Dedifferentiated amniotic fluid mesenchymal stem cell (primary cell): ENCODE measurements around the gene BRSK1.

Source experiments
- DNase-seq: peaks from one replicate; pipeline ENCODE4 v3.0.0-alpha.2; 2016; ENCODE audit errors: extremely low spot score

BRSK1 gene

DNA sequence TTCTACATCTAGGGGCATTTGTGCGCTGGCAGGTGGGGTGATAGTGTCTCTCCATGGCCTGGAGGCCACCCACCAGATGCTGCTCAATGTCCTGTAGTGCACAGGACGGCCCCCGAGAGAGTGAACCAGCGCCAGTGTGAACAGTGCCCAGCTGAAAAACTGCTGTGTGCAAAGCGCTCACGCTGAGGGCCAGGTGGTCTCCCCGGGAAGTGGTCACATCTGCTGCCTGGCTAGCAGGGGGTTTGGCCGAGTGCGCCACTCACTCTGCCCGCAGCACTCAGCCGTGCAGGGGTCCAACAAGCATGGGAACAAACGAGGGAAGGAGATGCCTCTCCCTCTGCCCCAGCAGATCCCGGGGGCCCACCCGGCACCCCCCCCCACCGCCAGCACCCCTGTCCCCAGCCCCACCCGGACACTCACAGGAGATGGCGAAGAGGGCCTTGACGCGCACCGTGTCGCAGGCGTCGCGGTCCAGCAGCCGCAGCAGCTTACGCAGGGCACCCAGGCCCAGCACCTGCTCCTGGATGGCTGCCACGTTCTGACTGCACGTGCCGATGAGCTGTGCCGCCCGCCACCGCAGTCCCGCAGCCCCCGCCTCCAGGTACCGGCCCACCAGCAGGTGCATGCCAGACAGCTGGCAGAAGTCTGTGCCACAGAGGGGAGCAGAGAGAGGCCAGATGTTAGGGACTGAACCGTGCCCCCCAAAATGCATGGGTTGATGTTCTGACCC, 9.7 kb upstream of the BRSK1 start:
- DNase-seq, result no peak

GRCh38 chr19:55275851-55276719, 7.7 kb upstream of the BRSK1 start:
- DNase-seq, result no peak

DNA sequence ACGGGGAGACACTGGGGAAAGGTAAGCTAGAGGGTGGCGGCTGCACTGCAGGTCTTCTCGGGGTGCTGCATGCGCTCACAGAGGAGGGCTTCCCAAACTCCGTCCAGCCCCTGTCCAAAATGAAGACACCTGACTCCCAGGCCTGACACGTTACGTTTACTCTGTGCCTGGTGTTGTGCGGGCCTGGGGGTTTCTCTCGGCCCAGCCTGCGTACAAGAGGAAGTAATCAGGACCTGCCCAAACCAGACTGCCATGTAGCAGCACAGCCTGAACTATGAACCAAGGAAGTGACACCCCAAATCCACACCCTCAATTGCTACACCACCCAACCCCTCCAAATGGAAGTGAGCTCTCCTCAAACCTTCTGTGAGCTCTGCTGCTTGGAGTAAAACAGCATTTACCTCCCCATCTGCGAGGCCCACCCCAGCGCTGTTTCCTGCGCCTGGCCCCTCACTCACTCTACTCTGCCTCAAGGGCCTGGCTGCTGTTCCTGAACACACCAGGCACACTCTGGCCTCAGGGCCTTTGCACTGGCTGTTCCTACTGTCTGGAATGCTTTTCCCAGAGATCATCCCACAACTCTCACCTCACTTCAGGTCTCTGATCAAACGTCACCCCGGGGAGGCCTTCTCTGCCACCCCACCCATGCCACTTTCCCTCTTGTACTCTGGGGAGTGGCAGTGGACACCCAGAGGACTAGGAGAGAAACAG, 6.9 kb upstream of the BRSK1 start:
- no peak for DNase-seq

GRCh38 chr19:55277494-55277893, 6.3 kb upstream of the BRSK1 start:
- DNase-seq, result no peak

DNA sequence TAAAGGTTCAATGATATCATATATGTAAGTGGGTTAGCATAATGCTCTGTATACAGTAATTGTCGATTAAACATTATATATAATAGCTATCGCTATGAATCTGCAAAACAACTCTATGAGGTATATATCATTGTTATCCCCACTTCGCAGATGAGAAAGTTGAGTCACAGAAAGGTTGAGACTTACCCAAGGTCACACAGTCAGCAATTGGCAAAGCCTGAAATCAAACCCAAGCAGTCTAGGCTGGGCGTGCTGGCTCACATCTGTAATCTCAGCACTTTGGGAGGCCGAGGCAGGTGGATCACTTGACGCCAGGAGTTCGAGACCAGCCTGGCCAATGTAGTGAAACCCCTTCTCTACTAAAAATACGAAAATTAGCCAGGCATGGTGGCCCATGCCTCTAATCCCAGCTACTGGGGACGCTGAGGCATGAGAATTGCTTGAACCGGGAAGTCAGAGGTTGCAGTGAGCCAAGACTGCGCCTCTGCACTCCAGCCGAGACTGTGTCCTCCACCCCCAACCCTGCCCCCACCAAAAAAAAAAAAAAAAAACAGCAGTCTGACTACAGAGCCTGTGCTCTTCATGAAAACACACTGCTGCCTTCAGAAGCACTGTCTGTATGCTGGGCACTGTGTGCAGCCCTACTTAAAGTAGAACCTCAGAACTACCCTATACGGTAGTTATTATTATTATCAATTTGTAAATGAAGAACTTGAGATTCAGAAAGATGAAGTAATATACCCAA, 5.2 kb upstream of the BRSK1 start:
- DNase-seq, result no peak

DNA sequence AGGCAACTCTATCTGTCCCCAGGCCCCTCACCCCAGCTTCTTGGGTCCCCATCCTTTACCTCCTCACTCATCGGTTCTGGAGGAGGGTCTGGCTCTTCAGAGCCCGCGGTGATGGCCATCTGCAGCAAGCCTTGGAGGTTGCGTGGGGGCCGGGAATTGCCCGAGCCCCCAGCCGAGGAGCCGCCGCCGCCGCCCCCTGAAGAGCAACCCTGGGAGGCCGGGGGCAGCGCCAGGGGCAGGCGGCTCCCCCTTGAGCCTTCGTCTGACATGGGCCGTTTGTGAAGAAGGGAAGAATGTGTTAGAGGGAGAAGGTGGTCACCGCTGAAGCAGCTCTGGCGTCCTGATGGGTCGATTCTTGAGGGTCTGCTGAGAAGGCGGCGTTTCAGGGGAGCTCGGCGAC, 4.5 kb upstream of the BRSK1 start:
- no peak for DNase-seq

- peak; percentile 74 for DNase-seq
Observed at GRCh38 chr19:55279770-55280643, 3.8 kb upstream of the BRSK1 start, which contains the start of gene HSPBP1. Gene HSPBP1, minus strand, starts transcription at chr19:55280110. Its CDS starts 502 bp downstream, at chr19:55279608.

GRCh38 chr19:55284405-55285058, 735 bp downstream of the BRSK1 start:
- no peak for DNase-seq

DNA sequence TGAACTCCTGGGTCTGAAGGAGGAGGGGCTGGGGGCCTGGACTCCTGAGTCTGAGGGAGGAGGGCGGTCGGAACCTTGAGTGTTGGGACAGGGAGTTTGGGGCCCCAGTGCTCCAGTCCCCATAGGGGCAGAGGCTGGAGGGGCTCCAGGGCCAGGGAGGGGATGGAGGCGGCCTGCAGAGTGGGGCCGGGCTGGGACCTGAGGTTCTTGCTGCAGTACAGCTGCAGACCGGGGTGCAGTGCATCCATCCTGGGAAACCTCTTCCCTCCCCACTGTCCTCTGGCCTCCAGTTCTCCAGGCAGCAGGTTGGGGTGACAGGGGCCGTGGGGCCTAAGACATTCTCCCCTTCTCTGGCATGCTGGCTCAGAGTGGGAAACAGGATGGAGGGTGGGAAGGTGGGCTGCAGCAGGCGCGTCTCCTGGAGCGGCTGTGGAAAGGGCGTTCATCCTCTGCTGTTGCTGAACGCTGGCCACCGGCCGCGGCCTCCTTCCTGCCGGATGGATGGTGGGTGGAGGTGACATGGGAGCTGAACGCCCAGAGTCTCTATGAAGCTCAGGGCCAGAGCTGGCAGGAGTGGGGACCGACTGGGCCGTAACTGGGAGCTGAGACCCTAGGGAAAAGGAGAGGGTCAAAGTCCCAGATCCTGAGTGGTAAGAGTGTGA, 1.6 kb downstream of the BRSK1 start:
- DNase-seq, result no peak

- DNase-seq, result no peak
Observed at GRCh38 chr19:55287361-55288079, 3.7 kb downstream of the BRSK1 start.

DNA sequence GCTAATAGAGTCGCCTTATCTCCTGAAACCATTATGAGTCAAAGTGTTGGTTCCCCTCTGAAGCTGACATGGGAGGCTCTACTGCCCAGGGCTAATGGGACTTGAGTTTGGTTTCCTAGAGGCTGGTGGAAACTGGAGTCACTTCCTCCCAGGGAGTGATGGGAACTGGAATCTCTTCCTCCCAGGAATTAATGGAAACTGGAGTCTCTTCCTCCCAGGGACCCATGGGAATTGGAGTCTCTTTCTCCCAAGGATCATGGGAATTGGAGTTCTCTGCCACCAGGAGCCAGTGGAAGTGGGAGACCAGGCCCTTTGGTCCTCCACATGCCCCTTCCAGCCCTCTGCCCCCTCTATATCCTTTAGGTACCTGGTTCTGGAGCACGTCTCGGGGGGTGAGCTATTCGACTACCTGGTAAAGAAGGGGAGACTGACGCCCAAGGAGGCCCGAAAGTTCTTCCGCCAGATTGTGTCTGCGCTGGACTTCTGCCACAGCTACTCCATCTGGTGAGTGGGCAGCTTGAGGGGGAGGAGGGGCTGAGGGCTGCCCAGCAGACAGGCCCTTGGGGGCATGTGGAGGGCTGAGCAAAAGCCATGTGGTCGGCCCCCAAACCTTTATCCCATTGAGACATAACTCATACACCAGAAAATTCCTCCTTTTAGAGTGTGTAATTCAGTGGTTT, 5.5 kb downstream of the BRSK1 start:
- no peak for DNase-seq

DNA sequence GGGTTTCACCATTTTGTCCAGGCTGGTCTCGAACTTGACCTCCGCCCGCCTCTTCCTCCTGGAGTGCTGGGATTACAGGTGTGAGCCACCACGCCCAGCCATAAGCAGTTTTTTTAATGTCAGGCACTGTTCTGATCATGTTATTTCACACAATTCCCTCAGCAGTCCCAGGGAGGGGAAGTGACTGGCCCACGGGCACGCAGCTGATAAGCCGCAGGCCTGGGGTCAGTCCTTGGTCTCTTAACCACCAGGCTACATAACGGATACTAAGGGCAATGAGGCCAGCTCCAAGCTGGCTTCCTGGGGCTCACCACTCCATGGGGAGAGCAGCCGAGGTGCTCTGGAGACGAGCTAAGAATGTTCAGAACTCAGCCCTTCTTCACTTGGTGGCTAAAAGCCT, 13.5 kb downstream of the BRSK1 start:
- DNase-seq, result no peak

DNA sequence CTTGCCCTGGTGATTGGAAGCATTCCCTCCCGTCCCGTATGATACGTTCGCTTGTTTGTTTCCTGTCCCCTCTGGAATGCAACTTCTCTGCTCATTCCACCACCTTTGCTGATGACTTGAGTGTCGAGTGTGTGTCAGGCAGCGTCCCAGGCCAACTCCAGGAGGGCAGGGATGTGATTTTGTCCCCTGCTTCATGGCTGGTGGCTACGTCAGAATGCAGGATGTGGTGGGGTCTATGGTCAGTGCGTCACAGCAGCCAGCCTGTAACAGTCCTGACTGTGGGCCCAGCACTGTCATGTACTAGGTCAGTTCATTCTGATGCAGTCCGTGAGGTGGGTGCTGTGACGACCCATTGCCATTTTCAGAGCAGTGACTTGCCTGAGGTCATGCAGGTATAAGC, 16.2 kb downstream of the BRSK1 start:
- no peak for DNase-seq

- DNase-seq, result no peak
Observed at GRCh38 chr19:55300886-55301458, 17.2 kb downstream of the BRSK1 start.

GRCh38 chr19:55301459-55302317, 17.9 kb downstream of the BRSK1 start:
- DNase-seq, result peak; percentile 58

- DNase-seq, result no peak
Observed at GRCh38 chr19:55302318-55302703, 18.5 kb downstream of the BRSK1 start.

DNA sequence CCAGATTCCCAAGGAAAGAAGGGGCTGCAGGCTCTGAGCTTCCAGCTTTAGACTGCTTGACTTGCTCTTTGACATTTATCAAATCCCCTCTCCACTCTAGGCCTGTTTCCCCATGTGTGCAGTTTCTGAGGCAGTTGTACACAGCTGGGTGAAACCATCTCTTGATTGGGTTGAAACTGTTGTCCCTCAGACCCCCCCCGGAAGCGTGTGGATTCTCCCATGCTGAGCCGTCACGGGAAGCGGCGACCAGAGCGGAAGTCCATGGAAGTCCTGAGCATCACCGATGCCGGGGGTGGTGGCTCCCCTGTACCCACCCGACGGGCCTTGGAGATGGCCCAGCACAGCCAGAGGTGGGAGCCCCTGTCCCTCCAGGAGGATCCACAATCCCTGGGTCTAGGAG, 19.7 kb downstream of the BRSK1 start:
- no peak for DNase-seq
